GM06990 (cell line): ENCODE results near the gene KRT3.

Source experiments
- DNase-seq: peaks from one replicate; pipeline ENCODE4 v3.0.0-alpha.2; 2011; ENCODE audit not compliant: insufficient read length; ENCODE audit errors: extremely low read depth
- H3K27me3 ChIP-seq: replicated peaks from 2 replicates; pipeline ENCODE4 v1.6.0; 2011; ENCODE audit warnings: low read length; ENCODE audit not compliant: control insufficient read depth, insufficient read depth
- H3K36me3 ChIP-seq: 2 replicates; pipeline ENCODE4 v1.5.1; 2011; ENCODE audit warnings: low read length; ENCODE audit not compliant: control insufficient read depth, insufficient read depth
- H3K4me3 ChIP-seq: replicated peaks from 2 replicates; pipeline ENCODE4 v1.5.1; 2011; ENCODE audit warnings: low read depth, mild to moderate bottlenecking, control low read depth, low read length
- CTCF ChIP-seq: IDR thresholded peaks from 2 replicates; pipeline ENCODE4 v1.5.1; 2011; ENCODE audit warnings: low read length, control low read depth, mild to moderate bottlenecking, inconsistent platforms; ENCODE audit not compliant: insufficient read depth, poor library complexity, severe bottlenecking

Gene KRT3

GRCh38 chr12:52813885-52814709 lies 18.2 kb upstream of the KRT3 start, which contains the start of gene KRT4:
Gene KRT4, minus strand, starts transcription at chr12:52814116. Its CDS starts 58 bp downstream, at chr12:52814058.
- Histone ChIP-seq H3K36me3 (no peaks in the 10 kb centered on the region), H3K27me3 (no peaks in the 10 kb centered on the region; the same call in 1 of the 2 replicates), H3K4me3 (no peak within 1 kb of the TSS)
- no peak for TF ChIP-seq CTCF
- DNase-seq, result no peak

DNA sequence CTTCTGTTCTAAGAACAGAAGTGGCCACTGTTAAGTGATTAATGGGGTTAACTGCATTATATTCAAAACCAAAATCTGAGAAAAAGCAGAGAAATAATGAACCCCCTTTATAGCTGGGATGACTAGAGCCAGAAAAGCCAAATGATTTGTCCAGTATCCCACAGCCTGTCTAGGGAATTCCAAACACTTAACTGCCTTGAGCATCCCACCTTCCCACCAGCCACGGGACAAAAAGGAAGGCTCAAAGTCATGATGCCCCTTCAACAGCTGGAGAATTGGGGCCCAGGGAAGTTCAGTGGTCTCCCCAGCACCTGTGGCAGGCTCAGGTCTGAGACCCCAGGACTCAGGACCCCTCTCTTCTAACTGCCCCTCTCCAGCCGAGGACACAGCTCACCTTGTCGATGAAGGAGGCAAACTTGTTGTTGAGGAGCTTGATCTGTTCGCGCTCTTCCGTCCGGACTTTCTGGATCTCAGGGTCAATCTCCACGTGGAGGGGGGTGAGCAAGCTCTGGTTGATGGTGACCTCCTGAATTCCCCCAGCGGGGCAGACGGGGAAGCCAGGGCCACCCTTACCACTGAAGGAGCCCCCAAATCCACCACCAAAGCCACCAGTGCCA lies 17.4 kb upstream of the KRT3 start:
- H3K27me3 ChIP-seq, result no peaks in the 10 kb centered on the region; the same call in 1 of the 2 replicates
- no peak overlapping the region for H3K4me3 ChIP-seq
- H3K36me3 ChIP-seq, result no peaks in the 10 kb centered on the region
- TF ChIP-seq CTCF, result no peak
- DNase-seq, result no peak

- TF ChIP-seq CTCF, result no peak
- no peaks in the 10 kb centered on the region for H3K36me3 ChIP-seq
- H3K27me3 ChIP-seq, result no peaks in the 10 kb centered on the region; the same call in 1 of the 2 replicates
- no peak overlapping the region for H3K4me3 ChIP-seq
- no peak for DNase-seq
Measured at GRCh38 chr12:52812749-52813148, 16.8 kb upstream of the KRT3 start.

DNA sequence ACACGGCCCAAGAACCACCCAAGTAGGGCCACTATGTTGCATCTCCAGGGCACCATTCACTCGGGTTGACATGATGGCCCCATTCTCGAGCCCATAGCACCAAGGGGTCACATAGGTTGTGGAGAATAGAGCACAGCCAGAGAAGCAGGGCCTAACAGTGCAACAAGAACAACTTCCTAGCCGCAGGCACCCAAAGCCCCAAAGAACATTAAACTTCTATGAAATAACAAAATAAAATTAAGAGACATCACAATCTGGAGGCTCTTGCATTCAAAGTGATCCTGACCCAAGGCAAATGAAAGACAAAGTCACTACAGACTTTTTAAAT lies 16.1 kb upstream of the KRT3 start:
- H3K27me3 ChIP-seq, result no peaks in the 10 kb centered on the region; the same call in 1 of the 2 replicates
- TF ChIP-seq CTCF, result no peak
- no peak overlapping the region for H3K4me3 ChIP-seq
- no peaks in the 10 kb centered on the region for H3K36me3 ChIP-seq
- DNase-seq, result no peak

DNA sequence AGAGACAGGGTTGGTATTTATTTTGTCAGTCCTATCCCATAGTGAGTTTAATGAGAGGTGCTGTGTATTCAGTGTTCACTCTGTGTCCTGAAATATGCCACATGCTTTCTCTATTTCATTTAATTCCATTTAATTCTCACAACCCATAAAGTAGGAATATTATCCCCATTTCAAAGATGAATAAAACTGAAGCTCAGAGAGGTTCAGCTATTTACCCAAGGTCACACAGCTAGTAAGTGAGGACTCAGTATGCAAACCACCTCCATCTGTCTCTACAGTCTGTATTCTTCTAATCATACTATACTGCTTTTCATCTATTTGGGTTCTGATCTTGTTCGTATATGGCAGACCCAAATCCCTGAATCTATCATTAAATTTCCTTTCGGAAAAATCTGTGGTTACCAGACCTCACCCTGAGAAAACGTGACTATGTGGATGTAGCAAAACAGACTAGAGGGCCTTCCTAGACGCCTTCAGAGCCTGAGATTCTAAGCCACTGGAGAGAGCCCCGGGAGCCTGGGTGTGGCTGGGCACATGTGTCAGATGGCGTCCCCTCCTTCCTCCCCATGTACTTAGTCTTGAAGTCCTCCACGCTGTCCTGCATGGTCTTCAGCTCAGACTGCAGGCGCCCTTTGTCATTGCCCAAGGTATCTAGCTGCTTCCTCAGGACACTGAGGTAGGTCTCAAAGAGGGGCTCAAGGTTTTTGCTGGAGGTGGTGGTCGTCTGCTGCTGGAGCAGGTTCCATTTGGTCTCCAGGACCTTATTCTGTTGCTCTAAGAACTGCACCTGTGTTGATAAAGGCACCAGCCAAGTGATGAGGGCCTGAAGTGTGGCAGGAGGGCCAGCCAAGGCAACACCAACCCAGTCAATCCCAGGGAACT lies 15.5 kb upstream of the KRT3 start:
- Histone ChIP-seq H3K36me3 (no peaks in the 10 kb centered on the region), H3K27me3 (no peaks in the 10 kb centered on the region; the same call in 1 of the 2 replicates), H3K4me3 (no peak overlapping the region)
- no peak for TF ChIP-seq CTCF
- no peak for DNase-seq
